Kidney epithelial cell (primary cell): Measurements from ENCODE around the gene ZBTB5. TPM values are rescaled to one million over a fixed set of nuclear protein-coding genes. Genes with fewer than 3 reads are reported as not detected.

Experiments
- DNase-seq: peaks from one replicate; pipeline ENCODE4 v3.0.0-alpha.2; 2010; ENCODE audit warnings: low read depth
- H3K27me3 ChIP-seq: 2 replicates; pipeline ENCODE4 v1.6.0; 2011; ENCODE audit warnings: low read length; ENCODE audit not compliant: control insufficient read depth, insufficient read depth
- H3K36me3 ChIP-seq: 2 replicates; pipeline ENCODE4 v1.5.1; 2011; ENCODE audit warnings: low read length; ENCODE audit not compliant: control insufficient read depth, insufficient read depth
- H3K4me3 ChIP-seq: 2 replicates; pipeline ENCODE4 v1.5.1; 2011; ENCODE audit warnings: low read depth, mild to moderate bottlenecking, control low read depth, low read length
- total RNA-seq: library from RNA; depleted of rRNA; stranded (reverse); fragments of >200 nt; gene quantifications from 2 replicates; pipeline ENCODE4 v1.2.3, GENCODE V29; 2015
- TF ChIP-seq, protein P1 (sequence below): IDR thresholded peaks from 2 replicates; pipeline ENCODE4 v1.5.1; 2011; ENCODE audit warnings: mild to moderate bottlenecking, moderate library complexity, low read length, control low read depth, inconsistent platforms; ENCODE audit not compliant: insufficient read depth, poor library complexity, severe bottlenecking

ZBTB5 gene
- total RNA-seq, 1 donor from 2014 or later = 14.1 TPM

DNA sequence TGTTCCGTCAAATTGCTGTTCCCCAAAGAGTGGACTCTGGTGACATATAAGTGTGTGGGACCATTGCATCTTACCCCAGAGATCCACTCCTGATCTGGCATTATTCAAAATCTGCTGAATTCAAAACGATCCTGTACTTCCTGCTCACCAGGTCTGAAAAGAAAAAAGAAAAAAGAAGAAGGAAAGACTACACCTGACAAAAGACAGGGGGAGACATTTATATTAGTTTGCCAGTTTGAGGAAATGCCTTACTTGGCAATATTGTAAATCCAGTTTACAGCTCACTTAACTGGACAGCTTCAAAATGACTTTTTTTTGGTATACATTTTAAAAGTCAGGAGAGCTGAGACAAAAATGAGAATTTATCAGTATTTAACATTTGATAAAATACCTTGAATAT, 57.8 kb downstream of the ZBTB5 start:
- H3K27me3 ChIP-seq = no peaks in the 10 kb centered on the region

DNA sequence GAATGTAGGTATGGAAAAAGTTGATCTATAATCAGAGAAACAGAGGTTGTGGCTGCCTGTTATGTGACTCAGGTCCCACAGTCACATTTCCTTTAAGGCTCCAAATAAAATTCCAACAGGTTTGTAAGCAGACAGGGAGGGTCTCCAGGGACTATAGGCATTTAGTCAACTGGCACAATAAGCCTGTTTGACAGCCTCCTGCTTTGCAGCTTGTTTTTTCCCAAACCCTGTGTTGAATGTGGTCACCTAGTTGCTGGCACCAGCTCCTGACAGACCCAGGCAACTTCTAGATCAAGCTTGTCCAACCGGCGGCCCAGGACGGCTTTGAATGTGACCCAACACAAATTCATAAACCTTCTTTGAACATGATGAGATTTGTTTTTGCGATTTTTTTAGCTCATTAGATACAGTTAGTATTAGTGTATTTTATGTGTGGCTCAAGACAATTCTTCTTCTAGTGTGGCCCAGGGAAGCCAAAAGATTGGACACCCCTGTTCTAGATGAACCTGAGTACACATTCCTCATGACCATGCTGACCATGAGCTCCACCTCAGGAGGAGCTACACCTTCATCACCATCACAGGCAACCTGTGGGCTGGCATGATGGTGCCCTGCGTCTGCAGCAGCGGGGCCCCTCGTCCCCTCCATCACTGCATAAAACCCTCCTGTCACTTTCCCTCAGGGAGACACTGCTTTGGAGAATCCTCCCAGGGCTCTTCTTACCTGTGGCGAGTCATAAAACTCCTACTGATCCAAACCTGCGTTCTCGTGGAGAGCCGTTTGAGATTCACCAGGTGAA, 58.4 kb downstream of the ZBTB5 start:
- Histone ChIP-seq H3K4me3 (no peak overlapping the region), H3K36me3 (no peaks in the 10 kb centered on the region), H3K27me3 (no peaks in the 10 kb centered on the region)
- no peak for DNase-seq
- TF ChIP-seq, protein P1, sequence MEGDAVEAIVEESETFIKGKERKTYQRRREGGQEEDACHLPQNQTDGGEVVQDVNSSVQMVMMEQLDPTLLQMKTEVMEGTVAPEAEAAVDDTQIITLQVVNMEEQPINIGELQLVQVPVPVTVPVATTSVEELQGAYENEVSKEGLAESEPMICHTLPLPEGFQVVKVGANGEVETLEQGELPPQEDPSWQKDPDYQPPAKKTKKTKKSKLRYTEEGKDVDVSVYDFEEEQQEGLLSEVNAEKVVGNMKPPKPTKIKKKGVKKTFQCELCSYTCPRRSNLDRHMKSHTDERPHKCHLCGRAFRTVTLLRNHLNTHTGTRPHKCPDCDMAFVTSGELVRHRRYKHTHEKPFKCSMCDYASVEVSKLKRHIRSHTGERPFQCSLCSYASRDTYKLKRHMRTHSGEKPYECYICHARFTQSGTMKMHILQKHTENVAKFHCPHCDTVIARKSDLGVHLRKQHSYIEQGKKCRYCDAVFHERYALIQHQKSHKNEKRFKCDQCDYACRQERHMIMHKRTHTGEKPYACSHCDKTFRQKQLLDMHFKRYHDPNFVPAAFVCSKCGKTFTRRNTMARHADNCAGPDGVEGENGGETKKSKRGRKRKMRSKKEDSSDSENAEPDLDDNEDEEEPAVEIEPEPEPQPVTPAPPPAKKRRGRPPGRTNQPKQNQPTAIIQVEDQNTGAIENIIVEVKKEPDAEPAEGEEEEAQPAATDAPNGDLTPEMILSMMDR = no peak

More for the DNA sequence above, 57.8 kb downstream of the ZBTB5 start:
- TF ChIP-seq, protein P1 = peak; percentile 31
- H3K4me3 ChIP-seq = no peak overlapping the region
- no peak for DNase-seq
- H3K36me3 ChIP-seq = no peaks in the 10 kb centered on the region

DNA sequence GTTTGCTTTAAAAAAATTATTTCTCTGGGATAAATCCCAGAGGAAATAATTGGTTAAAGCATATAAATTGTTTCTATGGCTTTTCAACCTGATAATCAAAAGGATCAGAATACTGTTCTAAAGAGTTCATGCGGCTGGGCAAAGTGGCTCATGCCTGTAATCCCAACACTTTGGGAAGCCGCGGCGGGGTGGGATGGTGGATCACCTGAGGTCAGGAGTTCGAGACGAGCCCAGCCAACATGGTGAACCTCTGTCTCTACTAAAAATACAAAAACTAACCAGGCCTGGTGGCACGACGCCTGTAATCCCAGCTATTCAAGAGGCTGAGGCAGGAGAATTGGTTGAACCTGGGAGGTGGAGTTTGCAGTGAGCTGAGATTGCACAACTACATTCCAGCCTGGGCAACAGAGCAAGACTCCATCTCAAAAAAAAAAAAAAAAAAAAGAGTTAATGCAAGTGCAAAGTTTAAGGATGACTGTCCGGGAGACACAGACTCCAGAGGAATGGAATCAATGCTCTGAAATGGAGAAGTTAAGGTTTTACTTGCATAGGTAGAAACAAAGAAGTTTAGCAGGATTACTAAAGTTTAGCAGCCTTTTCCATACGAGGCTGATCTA, 59.4 kb downstream of the ZBTB5 start:
- Histone ChIP-seq H3K27me3 (no peaks in the 10 kb centered on the region), H3K4me3 (no peak overlapping the region), H3K36me3 (no peaks in the 10 kb centered on the region)
- DNase-seq = no peak
- TF ChIP-seq, protein P1 = no peak

DNA sequence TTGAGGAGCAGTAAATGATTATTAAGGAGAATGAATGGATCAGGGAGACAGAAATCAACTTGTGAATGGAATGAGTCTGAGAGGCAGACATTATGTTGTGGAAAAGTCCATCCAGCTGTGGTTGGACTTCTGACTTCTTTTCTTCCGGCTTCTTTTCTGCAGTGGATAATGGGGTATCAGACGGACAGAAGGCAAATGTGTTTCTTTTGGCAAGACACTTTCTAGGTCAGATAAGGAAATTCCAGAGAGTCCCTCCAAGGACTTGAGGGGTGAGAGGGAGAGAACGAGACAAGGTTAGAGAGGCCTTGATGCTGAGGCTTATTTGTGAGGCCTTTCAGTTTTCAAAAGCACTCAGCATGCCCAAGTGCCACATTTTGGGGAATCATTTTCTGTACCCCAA, 59.9 kb downstream of the ZBTB5 start:
- Histone ChIP-seq H3K4me3 (no peak overlapping the region), H3K36me3 (no peaks in the 10 kb centered on the region), H3K27me3 (no peaks in the 10 kb centered on the region)
- TF ChIP-seq, protein P1 = no peak
- no peak for DNase-seq

DNA sequence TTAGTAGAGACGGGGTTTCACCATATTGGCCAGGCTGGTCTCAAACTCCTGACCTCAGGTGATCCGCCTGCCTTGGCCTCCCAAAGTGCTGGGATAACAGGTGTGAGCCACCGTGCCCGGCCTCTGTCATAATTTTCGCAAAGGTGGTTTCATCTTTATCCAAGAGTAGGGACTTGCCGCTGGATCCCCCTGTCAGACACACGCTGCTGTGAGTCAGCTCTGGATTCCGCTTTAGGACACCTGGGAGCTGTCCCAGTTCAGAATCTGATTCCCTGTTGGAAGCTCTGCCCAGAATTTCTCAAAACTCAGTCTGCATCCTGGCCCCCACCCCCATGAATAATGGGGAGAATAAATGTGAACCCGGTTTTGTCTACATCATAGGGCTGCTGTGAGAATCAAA, 60.7 kb downstream of the ZBTB5 start:
- Histone ChIP-seq H3K27me3 (no peaks in the 10 kb centered on the region), H3K36me3 (no peaks in the 10 kb centered on the region), H3K4me3 (no peak overlapping the region)
- no peak for DNase-seq
- TF ChIP-seq, protein P1 = no peak
